ENCODE data around the gene ROCK2. TPM values are rescaled to one million over a fixed set of nuclear protein-coding genes. Genes with fewer than 3 reads are reported as not detected.
A peak's percentile ranks its signal among the peaks of the same experiment; 100 is the strongest.

The ROCK2 gene
- total and polyA plus RNA-seq, 2 of the 13 experiments (the other 11 are each of a cell fraction or from before 2014, with no cell fraction given): 38.1 to 119 TPM

DNA sequence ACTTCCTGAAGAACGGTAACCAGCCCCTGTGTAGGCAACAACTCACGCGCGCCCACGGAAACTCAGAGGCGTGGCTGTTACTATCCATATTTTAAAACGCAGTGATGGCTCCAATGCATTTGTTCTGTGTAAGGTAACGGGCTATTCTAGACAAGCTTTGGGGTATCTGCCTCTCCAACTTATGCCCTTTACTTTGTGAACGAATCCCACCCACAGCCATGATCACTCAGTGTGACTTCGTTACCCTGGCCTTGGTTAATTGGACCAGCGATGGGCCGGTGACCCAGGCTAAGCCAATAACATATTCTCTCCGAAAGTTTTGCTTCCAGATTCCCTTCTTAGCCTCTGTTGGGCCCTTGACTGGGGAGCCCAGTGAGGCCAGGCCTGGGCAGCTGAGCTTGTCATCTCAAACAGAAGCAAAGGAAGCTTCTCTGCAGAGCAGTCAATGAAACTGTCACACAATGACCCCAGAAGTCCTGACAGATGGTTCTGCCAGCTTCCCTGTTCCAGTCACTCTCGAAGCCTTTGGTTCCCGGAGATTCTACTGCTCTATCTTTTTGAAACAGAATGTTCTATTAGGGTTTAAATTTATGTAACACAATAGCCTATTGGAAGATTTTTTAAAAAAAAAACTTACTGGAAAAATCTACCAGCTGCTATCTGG, 30.7 kb upstream of the ROCK2 start (continued):
- TF ChIP-seq, protein P1, sequence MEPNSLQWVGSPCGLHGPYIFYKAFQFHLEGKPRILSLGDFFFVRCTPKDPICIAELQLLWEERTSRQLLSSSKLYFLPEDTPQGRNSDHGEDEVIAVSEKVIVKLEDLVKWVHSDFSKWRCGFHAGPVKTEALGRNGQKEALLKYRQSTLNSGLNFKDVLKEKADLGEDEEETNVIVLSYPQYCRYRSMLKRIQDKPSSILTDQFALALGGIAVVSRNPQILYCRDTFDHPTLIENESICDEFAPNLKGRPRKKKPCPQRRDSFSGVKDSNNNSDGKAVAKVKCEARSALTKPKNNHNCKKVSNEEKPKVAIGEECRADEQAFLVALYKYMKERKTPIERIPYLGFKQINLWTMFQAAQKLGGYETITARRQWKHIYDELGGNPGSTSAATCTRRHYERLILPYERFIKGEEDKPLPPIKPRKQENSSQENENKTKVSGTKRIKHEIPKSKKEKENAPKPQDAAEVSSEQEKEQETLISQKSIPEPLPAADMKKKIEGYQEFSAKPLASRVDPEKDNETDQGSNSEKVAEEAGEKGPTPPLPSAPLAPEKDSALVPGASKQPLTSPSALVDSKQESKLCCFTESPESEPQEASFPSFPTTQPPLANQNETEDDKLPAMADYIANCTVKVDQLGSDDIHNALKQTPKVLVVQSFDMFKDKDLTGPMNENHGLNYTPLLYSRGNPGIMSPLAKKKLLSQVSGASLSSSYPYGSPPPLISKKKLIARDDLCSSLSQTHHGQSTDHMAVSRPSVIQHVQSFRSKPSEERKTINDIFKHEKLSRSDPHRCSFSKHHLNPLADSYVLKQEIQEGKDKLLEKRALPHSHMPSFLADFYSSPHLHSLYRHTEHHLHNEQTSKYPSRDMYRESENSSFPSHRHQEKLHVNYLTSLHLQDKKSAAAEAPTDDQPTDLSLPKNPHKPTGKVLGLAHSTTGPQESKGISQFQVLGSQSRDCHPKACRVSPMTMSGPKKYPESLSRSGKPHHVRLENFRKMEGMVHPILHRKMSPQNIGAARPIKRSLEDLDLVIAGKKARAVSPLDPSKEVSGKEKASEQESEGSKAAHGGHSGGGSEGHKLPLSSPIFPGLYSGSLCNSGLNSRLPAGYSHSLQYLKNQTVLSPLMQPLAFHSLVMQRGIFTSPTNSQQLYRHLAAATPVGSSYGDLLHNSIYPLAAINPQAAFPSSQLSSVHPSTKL (CRISPR knock-in tag; IDR thresholded peaks at IDR 0.05): no peak
- no peak for TF ChIP-seq HMG20A (CRISPR knock-in tag; IDR thresholded peaks at IDR 0.05; ENCODE audit: borderline replicate concordance)
- no peak for TF ChIP-seq SETDB1 (CRISPR knock-in tag; IDR thresholded peaks at IDR 0.05; ENCODE audit: borderline replicate concordance)
- TF ChIP-seq PHF20 (CRISPR knock-in tag; IDR thresholded peaks at IDR 0.05): no peak
- TF ChIP-seq, protein P2, sequence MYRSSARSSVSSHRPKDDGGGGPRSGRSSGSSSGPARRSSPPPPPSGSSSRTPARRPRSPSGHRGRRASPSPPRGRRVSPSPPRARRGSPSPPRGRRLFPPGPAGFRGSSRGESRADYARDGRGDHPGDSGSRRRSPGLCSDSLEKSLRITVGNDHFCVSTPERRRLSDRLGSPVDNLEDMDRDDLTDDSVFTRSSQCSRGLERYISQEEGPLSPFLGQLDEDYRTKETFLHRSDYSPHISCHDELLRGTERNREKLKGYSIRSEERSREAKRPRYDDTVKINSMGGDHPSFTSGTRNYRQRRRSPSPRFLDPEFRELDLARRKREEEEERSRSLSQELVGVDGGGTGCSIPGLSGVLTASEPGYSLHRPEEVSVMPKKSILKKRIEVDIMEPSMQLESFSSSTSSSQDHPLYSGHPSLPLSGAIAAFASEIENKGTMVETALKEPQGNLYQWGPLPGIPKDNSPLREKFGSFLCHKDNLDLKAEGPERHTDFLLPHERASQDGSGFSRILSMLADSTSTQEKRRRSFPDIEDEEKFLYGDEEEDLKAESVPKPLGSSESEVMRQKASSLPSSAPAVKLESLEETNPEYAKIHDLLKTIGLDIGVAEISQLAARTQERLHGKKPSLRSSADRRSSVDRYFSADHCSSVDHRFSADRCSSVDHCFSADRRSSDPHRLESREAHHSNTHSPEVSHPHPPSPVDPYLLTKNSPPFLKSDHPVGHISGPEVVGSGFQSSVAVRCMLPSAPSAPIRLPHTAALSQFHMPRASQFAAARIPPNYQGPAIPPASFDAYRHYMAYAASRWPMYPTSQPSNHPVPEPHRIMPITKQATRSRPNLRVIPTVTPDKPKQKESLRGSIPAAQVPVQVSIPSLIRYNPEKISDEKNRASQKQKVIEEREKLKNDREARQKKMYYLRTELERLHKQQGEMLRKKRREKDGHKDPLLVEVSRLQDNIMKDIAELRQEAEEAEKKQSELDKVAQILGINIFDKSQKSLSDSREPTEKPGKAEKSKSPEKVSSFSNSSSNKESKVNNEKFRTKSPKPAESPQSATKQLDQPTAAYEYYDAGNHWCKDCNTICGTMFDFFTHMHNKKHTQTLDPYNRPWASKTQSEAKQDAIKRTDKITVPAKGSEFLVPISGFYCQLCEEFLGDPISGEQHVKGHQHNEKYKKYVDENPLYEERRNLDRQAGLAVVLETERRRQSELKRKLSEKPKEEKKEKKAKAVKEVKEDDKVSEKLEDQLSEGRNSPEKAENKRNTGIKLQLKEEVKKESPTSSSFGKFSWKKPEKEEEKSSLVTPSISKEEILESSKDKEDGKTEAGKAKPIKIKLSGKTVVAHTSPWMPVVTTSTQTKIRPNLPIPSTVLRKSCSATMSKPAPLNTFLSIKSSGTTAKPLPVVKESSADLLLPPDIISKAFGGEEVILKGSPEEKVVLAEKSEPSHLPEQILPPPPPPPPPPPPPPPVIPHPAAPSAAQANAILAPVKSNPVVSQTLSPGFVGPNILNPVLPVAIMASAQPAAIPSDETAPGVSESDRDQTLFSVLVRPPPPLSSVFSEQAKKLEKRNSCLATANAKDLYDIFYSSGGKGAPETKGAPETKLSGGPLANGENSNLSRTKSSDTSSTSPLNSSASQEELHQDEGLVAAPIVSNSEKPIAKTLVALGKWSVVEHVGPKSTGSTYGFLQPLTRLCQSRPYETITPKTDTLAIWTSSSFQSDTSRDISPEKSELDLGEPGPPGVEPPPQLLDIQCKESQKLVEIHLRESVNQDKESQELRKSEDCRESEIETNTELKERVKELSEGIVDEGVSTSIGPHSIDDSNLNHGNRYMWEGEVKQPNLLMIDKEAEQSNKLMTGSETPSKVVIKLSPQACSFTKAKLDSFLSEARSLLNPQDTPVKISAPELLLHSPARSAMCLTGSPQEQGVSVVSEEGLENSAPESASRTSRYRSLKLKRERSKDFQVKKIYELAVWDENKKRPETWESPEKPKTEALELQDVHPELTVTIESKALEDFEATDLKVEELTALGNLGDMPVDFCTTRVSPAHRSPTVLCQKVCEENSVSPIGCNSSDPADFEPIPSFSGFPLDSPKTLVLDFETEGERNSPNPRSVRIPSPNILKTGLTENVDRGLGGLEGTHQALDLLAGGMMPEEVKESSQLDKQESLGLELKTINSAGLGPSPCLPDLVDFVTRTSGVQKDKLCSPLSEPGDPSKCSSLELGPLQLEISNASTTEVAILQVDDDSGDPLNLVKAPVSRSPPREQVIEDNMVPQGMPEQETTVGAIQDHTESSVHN (CRISPR knock-in tag; IDR thresholded peaks at IDR 0.05): no peak
- TF ChIP-seq, protein P3, sequence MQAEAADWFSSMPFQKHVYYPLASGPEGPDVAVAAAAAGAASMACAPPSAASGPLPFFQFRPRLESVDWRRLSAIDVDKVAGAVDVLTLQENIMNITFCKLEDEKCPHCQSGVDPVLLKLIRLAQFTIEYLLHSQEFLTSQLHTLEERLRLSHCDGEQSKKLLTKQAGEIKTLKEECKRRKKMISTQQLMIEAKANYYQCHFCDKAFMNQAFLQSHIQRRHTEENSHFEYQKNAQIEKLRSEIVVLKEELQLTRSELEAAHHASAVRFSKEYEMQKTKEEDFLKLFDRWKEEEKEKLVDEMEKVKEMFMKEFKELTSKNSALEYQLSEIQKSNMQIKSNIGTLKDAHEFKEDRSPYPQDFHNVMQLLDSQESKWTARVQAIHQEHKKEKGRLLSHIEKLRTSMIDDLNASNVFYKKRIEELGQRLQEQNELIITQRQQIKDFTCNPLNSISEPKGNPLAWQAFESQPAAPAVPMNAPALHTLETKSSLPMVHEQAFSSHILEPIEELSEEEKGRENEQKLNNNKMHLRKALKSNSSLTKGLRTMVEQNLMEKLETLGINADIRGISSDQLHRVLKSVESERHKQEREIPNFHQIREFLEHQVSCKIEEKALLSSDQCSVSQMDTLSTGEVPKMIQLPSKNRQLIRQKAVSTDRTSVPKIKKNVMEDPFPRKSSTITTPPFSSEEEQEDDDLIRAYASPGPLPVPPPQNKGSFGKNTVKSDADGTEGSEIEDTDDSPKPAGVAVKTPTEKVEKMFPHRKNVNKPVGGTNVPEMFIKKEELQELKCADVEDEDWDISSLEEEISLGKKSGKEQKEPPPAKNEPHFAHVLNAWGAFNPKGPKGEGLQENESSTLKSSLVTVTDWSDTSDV (CRISPR knock-in tag; IDR thresholded peaks at IDR 0.05): 0 out of 2 replicates have a peak, but pooled peaks have one; percentile 34
- TF ChIP-seq XBP1 (CRISPR knock-in tag; IDR thresholded peaks at IDR 0.05): no peak
- no peak for TF ChIP-seq FIP1L1 (IDR thresholded peaks at IDR 0.05; ENCODE audit: borderline replicate concordance, insufficient read depth, low read depth, low read length)
- no peak for TF ChIP-seq AGO2 (optimal IDR thresholded peaks at IDR 0.05; ENCODE audit: low read depth, low read length)
- TF ChIP-seq ZNF367 (CRISPR knock-in tag; IDR thresholded peaks at IDR 0.05; ENCODE audit: borderline replicate concordance): no peak
- no peak for TF ChIP-seq ZNF510 (CRISPR knock-in tag; IDR thresholded peaks at IDR 0.05; ENCODE audit: low read depth)
- no peak for TF ChIP-seq ZSCAN31 (CRISPR knock-in tag; IDR thresholded peaks at IDR 0.05; ENCODE audit: low read depth)
- TF ChIP-seq TBX2 (CRISPR knock-in tag; IDR thresholded peaks at IDR 0.05; ENCODE audit: borderline replicate concordance): no peak; the same call in 1 of the 2 replicates

All from HepG2 (cell line).